BE2C (cell line): ENCODE results near the gene NDUFA3.

Experiments
- DNase-seq: peaks from one replicate; pipeline ENCODE4 v3.0.0-alpha.2; 2020
- H3K27me3 ChIP-seq: fragments of 250-450 bp; sonication (Bioruptor Pico); 2 replicates; pipeline ENCODE4 v1.5.1; 2020; ENCODE audit warnings: mild to moderate bottlenecking
- H3K36me3 ChIP-seq: fragments of 250-450 bp; sonication (Bioruptor Pico); 2 replicates; pipeline ENCODE4 v1.5.1; 2020; ENCODE audit warnings: mild to moderate bottlenecking
- H3K4me1 ChIP-seq: fragments of 250-450 bp; sonication (Bioruptor Pico); 2 replicates; pipeline ENCODE4 v1.5.1; 2020
- H3K4me3 ChIP-seq: 2 replicates; pipeline ENCODE4 v1.5.1; 2011; ENCODE audit warnings: low read depth, low read length
- H3K9me3 ChIP-seq: fragments of 250-450 bp; sonication (Bioruptor Pico); 2 replicates; pipeline ENCODE4 v1.5.1; 2020
- CTCF ChIP-seq: IDR thresholded peaks from 2 replicates; pipeline ENCODE4 v1.5.1; 2012; ENCODE audit warnings: mild to moderate bottlenecking, low read depth, low read length

NDUFA3 gene

DNA sequence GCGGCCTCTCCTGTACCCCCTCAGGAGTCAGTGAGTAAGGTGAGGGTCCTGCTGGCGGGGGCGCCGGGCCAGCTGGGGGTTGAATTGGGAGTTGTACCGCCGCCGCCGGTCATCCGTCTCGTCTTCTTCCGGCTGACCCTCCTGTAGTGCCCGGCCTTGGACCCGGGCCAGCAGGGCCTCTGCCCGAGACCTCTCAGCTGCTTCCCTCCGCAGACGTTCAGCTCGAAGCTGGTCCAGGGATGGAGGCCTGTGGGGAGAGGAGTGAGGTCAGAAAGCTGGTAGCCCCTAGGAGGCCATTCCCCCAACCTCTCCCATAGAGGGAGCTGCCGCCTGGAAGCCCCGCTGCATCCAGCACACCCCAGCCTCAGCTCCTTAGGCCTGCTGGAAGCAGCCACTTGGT, 53.0 kb downstream of the NDUFA3 start:
- H3K9me3 ChIP-seq: no peaks in the 10 kb centered on the region
- no peaks in the 10 kb centered on the region for H3K27me3 ChIP-seq
- TF ChIP-seq CTCF: no peak
- H3K36me3 ChIP-seq: peaks cover 70% of the 10 kb centered on the region
- H3K4me1 ChIP-seq: no peaks in the 10 kb centered on the region
- no peak for DNase-seq
- no peak overlapping the region for H3K4me3 ChIP-seq

- DNase-seq: no peak
- no peaks in the 10 kb centered on the region for H3K9me3 ChIP-seq
- H3K27me3 ChIP-seq: no peaks in the 10 kb centered on the region
- H3K4me3 ChIP-seq: no peak overlapping the region
- peaks cover 65% of the 10 kb centered on the region for H3K36me3 ChIP-seq
- TF ChIP-seq CTCF: no peak
- no peaks in the 10 kb centered on the region for H3K4me1 ChIP-seq
Measured at GRCh38 chr19:54156490-54156889, 53.8 kb downstream of the NDUFA3 start.

DNA sequence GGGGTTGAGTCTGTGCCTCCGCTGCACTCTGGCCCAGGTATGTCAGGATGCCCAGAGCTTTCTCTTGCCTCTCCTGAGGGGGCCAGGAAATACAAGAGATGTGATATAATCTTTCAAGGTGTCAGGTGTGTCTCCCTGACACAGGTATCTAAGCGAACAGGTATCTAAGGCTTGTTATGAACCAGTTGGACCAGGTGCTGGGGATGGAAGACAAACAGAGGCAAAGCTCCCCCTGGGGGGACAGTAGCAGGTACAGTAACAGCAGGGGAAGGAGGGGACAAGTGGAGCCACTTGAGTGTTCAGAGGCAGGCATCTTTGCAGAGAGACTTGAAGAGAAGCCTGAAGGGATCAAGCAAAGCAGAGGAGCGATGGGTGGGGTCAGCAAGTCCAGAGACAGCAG, 54.3 kb downstream of the NDUFA3 start:
- TF ChIP-seq CTCF: no peak
- Histone ChIP-seq H3K4me1 (no peaks in the 10 kb centered on the region), H3K4me3 (no peak overlapping the region), H3K36me3 (peaks cover 60% of the 10 kb centered on the region), H3K9me3 (no peaks in the 10 kb centered on the region), H3K27me3 (no peaks in the 10 kb centered on the region)
- no peak for DNase-seq
